ENCODE measurements around the gene PDE6D. TPM values are rescaled to one million over a fixed set of nuclear protein-coding genes. Genes with fewer than 3 reads are reported as not detected.

Gene PDE6D
- total and polyA plus RNA-seq, 2 of the 13 experiments (the other 11 are each of a cell fraction or from before 2014, with no cell fraction given): 14.1 to 23.2 TPM

DNA sequence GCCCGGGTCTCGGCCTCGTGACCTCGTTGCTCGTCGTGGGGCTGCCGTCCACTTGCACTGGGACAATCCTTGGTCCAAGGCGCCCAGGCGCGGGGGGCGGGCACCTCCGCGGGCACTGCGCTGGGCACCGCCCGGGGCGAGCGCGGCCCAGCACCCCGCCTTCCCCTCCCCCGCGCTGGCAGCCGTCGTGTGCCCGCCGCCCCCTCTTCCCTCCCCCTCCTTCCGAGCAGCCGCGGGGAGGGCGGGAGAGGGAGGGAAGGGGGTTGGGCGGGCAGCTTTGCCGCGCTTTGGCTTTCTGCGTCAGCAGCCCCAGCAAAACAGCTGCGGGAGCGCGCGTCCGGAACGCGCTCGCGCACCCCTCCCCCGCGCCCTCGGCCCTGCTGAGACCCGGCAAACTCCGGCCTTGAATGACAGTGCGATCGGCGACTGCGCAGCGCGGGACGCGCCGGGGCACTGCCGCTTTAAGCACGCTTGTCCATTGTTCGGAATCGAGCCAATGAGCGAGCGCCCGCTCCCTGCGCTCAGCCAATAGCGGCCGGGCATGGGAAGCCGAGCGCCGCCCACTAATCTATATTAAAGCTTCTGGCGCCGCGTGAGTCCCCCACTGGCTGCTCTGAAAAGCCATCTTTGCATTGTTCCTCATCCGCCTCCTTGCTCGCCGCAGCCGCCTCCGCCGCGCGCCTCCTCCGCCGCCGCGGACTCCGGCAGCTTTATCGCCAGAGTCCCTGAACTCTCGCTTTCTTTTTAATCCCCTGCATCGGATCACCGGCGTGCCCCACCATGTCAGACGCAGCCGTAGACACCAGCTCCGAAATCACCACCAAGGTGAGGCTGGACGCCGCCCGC, 72.9 kb downstream of the PDE6D start, which contains the start of gene PTMA (continued):
- TF ChIP-seq ZNF660 (CRISPR knock-in tag; IDR thresholded peaks at IDR 0.05; ENCODE audit: borderline replicate concordance, low read depth) (no peak), POGZ (CRISPR knock-in tag; IDR thresholded peaks at IDR 0.05) (peak; percentile 78; the same call in 1 of the 2 replicates), ZNF629 (CRISPR knock-in tag; conservative IDR thresholded peaks at IDR 0.05) (no peak; the same call in 1 of the 2 replicates), JUN (CRISPR knock-in tag; IDR thresholded peaks at IDR 0.05) (no peak), GPN1 (CRISPR knock-in tag; IDR thresholded peaks at IDR 0.05; ENCODE audit: borderline replicate concordance) (no peak), ZSCAN21 (CRISPR knock-in tag; IDR thresholded peaks at IDR 0.05; ENCODE audit: borderline replicate concordance) (no peak; the same call in 1 of the 2 replicates), ZNF460 (CRISPR knock-in tag; IDR thresholded peaks at IDR 0.05; ENCODE audit: borderline replicate concordance) (no peak), ZNF652 (CRISPR knock-in tag; IDR thresholded peaks at IDR 0.05; ENCODE audit: borderline replicate concordance, low read depth) (no peak), ZNF34 (CRISPR knock-in tag; IDR thresholded peaks at IDR 0.05; ENCODE audit: borderline replicate concordance) (no peak), HCFC1 (IDR thresholded peaks at IDR 0.05; ENCODE audit: low read depth, low read length) (no peak), KLF6 (CRISPR knock-in tag; IDR thresholded peaks at IDR 0.05) (peak; percentile 78), ZKSCAN8 (CRISPR knock-in tag; IDR thresholded peaks at IDR 0.05; ENCODE audit: borderline replicate concordance) (no peak; the same call in 1 of the 2 replicates), POLR2AphosphoS5 (IDR thresholded peaks at IDR 0.05; ENCODE audit: low read depth, low read length) (peak; percentile 90), ZNF563 (CRISPR knock-in tag; IDR thresholded peaks at IDR 0.05) (no peak), ZNF841 (CRISPR knock-in tag; IDR thresholded peaks at IDR 0.05; ENCODE audit: borderline replicate concordance) (no peak; the same call in 1 of the 2 replicates)
- TF ChIP-seq, protein P1, sequence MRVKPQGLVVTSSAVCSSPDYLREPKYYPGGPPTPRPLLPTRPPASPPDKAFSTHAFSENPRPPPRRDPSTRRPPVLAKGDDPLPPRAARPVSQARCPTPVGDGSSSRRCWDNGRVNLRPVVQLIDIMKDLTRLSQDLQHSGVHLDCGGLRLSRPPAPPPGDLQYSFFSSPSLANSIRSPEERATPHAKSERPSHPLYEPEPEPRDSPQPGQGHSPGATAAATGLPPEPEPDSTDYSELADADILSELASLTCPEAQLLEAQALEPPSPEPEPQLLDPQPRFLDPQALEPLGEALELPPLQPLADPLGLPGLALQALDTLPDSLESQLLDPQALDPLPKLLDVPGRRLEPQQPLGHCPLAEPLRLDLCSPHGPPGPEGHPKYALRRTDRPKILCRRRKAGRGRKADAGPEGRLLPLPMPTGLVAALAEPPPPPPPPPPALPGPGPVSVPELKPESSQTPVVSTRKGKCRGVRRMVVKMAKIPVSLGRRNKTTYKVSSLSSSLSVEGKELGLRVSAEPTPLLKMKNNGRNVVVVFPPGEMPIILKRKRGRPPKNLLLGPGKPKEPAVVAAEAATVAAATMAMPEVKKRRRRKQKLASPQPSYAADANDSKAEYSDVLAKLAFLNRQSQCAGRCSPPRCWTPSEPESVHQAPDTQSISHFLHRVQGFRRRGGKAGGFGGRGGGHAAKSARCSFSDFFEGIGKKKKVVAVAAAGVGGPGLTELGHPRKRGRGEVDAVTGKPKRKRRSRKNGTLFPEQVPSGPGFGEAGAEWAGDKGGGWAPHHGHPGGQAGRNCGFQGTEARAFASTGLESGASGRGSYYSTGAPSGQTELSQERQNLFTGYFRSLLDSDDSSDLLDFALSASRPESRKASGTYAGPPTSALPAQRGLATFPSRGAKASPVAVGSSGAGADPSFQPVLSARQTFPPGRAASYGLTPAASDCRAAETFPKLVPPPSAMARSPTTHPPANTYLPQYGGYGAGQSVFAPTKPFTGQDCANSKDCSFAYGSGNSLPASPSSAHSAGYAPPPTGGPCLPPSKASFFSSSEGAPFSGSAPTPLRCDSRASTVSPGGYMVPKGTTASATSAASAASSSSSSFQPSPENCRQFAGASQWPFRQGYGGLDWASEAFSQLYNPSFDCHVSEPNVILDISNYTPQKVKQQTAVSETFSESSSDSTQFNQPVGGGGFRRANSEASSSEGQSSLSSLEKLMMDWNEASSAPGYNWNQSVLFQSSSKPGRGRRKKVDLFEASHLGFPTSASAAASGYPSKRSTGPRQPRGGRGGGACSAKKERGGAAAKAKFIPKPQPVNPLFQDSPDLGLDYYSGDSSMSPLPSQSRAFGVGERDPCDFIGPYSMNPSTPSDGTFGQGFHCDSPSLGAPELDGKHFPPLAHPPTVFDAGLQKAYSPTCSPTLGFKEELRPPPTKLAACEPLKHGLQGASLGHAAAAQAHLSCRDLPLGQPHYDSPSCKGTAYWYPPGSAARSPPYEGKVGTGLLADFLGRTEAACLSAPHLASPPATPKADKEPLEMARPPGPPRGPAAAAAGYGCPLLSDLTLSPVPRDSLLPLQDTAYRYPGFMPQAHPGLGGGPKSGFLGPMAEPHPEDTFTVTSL (CRISPR knock-in tag; IDR thresholded peaks at IDR 0.05; ENCODE audit: borderline replicate concordance): no peak
- TF ChIP-seq, protein P2, sequence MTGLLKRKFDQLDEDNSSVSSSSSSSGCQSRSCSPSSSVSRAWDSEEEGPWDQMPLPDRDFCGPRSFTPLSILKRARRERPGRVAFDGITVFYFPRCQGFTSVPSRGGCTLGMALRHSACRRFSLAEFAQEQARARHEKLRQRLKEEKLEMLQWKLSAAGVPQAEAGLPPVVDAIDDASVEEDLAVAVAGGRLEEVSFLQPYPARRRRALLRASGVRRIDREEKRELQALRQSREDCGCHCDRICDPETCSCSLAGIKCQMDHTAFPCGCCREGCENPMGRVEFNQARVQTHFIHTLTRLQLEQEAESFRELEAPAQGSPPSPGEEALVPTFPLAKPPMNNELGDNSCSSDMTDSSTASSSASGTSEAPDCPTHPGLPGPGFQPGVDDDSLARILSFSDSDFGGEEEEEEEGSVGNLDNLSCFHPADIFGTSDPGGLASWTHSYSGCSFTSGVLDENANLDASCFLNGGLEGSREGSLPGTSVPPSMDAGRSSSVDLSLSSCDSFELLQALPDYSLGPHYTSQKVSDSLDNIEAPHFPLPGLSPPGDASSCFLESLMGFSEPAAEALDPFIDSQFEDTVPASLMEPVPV (CRISPR knock-in tag; IDR thresholded peaks at IDR 0.05): peak; percentile 76
- TF ChIP-seq, protein P3, sequence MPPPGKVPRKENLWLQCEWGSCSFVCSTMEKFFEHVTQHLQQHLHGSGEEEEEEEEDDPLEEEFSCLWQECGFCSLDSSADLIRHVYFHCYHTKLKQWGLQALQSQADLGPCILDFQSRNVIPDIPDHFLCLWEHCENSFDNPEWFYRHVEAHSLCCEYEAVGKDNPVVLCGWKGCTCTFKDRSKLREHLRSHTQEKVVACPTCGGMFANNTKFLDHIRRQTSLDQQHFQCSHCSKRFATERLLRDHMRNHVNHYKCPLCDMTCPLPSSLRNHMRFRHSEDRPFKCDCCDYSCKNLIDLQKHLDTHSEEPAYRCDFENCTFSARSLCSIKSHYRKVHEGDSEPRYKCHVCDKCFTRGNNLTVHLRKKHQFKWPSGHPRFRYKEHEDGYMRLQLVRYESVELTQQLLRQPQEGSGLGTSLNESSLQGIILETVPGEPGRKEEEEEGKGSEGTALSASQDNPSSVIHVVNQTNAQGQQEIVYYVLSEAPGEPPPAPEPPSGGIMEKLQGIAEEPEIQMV (CRISPR knock-in tag; IDR thresholded peaks at IDR 0.05; ENCODE audit: low read depth): peak; percentile 74
- TF ChIP-seq, protein P4, sequence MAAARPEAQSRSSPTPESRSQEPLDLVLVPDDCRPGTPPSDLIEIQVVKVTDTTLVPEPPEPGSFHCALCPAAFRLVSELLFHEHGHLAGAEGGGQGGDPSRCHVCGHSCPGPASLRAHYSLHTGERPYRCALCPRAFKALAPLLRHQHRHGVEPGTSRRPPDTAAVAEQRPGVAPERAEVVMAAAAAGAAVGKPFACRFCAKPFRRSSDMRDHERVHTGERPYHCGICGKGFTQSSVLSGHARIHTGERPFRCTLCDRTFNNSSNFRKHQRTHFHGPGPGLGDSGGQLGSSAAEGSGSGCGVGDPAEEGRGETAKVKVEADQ (CRISPR knock-in tag; IDR thresholded peaks at IDR 0.05; ENCODE audit: borderline replicate concordance): no peak
